ENCODE measurements around the gene DNAI4. TPM values are rescaled to one million over a fixed set of nuclear protein-coding genes. Genes with fewer than 3 reads are reported as not detected.

DNAI4 gene
- total RNA-seq, 2 experiments from 2014 or later, result 3.1 to 4.2 TPM

Other genes starting within 250 kb of the DNAI4 start
- not detected for gene DYNLT5, start 172.4 kb downstream of the DNAI4 start, total RNA-seq
- gene INSL5, start 123.6 kb downstream of the DNAI4 start, total RNA-seq, result not detected
- 10 to 100 TPM; 55.5 to 57.1 TPM for gene MIER1, start 134 bp upstream of the DNAI4 start, total RNA-seq
- gene SLC35D1, start 129.3 kb upstream of the DNAI4 start, total RNA-seq, result 10 to 100 TPM; 10.9 to 11.3 TPM
- not detected for gene C1orf141, start 210.1 kb upstream of the DNAI4 start, total RNA-seq
- gene IL23R, start 241.6 kb upstream of the DNAI4 start, total RNA-seq, result under 1 TPM in 1 of 2 experiments, not detected in 1; 0.19 TPM

Data from activated naive CD8-positive, alpha-beta T cell treated with anti-CD3 and anti-CD28 coated beads, Interleukin-2, amount 10 ng/mL, durations not matched to agents 7 days and 5 days (primary cell).